HG02852 (cell line): Measurements from ENCODE around the gene CHD6.
"Not testable (repeated sequence)": the region's sequence is repeated elsewhere in the genome, so short reads cannot be mapped to it uniquely, and the experiment has no call there.

Experiments used
- ATAC-seq: cut with Tn5 transposase; IDR thresholded peaks from one replicate; pipeline ENCODE4 v1.9.1; 2021; ENCODE audit warnings: mild to moderate bottlenecking, moderate library complexity; ENCODE audit not compliant: unreplicated experiment

The CHD6 gene

GRCh38 chr20:41551011-41551705 is 67.0 kb downstream of the CHD6 start:
- no peak for ATAC-seq

GRCh38 chr20:41547221-41547620 is 71.0 kb downstream of the CHD6 start:
- ATAC-seq: no peak

DNA sequence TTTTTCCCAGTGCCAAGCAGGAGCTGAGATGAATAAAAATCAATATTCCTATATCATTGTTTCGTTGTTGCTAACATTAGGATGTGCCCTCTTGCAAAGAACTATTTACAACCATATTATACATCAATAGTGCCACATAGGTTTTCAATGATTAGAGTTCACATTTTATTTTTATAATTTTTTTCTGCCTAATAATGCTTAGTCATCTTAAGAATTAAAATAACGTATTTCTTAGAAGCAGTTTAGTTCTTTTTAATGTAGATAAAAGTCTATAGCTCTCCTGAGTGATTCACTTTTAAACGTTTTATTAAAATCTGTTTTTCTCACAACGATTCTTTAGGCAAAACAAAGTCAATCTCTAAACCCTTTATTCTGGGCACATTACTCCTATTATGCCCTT is 71.6 kb downstream of the CHD6 start:
- ATAC-seq: no peak

DNA sequence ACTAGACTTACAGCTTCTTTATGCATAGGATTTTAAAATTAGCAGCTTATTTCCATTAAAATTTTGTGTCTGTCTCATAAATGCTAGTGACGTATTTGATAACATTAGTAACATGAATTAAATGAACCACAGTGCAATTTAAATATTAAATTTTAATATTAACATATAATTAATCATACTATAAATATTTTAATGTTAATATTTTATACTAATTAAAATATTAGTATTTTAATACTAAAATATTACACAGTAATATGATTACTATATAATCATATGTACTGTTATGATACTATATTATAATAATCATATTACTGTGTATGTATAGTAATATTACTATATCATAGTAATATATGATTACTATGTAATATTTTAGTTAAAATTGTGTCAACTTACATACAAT is 73.7 kb downstream of the CHD6 start:
- no peak for ATAC-seq

- no peak for ATAC-seq
These were observed 77.3 kb downstream of the CHD6 start for GRCh38 chr20:41540918-41541317.

DNA sequence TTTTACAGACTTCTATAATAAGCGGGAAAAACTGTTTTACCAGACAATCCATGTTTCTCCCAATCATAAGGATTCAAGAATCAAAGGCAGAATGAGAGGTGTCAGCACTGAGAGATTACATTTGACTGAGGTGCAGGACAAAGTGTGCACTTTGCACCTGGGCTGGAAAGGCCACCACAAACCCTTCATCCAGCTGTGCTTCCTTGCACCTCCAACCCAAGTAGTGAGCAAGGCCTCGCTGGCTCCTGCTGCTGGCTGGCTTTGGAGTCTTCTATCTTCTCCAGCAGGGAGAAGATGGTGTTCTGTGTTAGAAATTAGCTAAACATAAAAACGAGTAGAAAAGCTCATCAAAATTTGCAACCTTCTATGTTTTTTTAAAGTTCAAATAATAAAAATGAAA is 77.7 kb downstream of the CHD6 start:
- ATAC-seq: no peak

GRCh38 chr20:41538810-41539596 is 79.2 kb downstream of the CHD6 start:
- no peak for ATAC-seq

GRCh38 chr20:41537865-41538264 is 80.3 kb downstream of the CHD6 start:
- no peak for ATAC-seq

DNA sequence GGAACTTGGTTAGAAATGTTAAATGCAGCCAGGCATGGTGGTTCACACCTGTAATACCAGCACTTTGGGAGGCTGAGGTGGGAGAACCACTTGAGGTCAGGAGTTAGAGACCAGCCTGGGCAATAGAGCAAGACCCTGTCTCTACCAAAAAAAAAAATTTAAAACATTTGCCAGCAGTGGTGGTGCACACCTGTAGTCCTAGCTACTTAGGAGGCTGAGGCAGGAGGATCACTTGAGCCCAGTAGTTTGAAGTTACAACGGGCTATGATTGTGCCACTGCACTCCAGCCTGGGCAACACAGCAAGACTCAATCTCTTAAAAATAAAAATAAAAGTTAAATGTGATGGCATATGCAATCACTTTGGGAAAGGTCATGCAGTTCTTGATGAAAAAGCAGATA is 82.6 kb downstream of the CHD6 start:
- not testable (repeated sequence) for ATAC-seq

DNA sequence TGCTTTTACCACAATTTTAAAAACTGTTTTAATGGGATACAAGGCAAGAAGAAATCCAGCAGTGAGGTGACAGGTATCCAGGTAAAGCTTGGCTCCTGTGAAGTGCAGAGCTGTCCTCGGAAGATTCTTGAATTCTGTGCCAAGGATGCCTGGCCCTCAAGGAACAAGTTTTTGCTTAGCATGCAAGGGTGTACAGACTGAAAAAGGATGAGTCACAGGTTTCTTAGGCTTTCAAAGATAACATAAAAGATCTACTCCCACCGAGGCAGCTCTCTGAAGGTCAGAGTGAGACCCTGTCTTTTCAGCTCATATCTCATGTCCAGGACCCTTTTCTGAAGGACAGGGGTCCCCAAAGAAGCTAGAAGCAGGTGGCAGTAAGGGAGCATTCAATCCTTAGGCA is 83.3 kb downstream of the CHD6 start:
- no peak for ATAC-seq

- no peak for ATAC-seq
These were observed 84.0 kb downstream of the CHD6 start for GRCh38 chr20:41534170-41534569.

- ATAC-seq: no peak
These were observed 84.5 kb downstream of the CHD6 start for GRCh38 chr20:41533537-41534136.

GRCh38 chr20:41532935-41533334 is 85.2 kb downstream of the CHD6 start:
- no peak for ATAC-seq

- ATAC-seq: no peak
These were observed 86.5 kb downstream of the CHD6 start for GRCh38 chr20:41531518-41532275.

GRCh38 chr20:41530923-41531322 is 87.3 kb downstream of the CHD6 start:
- ATAC-seq: no peak

- ATAC-seq: no peak
These were observed 91.8 kb downstream of the CHD6 start for GRCh38 chr20:41526327-41526726.

DNA sequence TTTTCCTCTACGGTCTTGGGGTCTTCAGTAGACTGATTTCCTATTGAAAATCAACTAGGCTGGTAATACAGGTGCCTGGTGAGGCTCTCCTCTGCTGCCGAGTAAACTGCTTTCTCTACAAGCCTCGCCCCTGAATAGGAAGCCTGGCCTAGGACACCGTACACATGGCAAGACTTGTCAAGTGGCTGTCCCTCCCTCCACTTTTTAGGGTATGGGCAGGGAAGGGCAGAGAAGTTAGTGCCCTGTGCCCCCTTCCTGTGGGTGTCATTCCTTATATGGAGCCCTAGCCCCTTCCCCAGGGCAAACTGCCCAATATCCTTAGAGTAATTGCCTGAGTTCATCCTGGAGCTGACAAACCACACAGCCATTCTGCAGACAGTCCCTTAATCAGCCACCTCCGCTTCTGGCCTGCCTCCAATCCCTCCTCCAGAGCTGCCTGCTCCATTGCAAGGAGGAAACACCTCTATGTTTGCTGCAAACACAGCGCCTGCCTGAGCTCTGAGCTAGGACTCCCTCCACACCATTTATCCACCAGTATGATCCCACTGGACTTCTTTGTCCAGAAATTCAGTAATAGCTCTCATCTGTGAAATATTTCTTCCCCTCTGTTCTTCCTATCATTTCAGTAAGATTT is 93.1 kb downstream of the CHD6 start:
- no peak for ATAC-seq

DNA sequence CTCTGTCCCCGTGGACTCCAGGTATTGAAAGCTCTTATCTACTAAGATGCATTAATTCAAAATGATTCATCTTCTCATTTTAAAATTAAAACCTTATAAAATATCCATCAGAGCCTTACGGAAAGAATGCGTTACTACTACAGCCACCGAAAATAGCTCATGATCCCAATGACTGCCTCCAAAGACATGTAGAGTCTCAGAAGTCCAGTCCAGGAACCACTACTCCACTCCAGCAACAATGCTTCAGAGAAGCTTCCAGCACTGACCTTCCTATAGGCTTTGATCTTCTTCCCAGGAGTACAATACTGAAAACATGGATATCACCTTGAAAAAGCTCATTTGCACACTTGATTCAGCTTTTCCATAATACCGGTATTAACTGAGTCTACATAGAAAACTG is 94.3 kb downstream of the CHD6 start:
- no peak for ATAC-seq

DNA sequence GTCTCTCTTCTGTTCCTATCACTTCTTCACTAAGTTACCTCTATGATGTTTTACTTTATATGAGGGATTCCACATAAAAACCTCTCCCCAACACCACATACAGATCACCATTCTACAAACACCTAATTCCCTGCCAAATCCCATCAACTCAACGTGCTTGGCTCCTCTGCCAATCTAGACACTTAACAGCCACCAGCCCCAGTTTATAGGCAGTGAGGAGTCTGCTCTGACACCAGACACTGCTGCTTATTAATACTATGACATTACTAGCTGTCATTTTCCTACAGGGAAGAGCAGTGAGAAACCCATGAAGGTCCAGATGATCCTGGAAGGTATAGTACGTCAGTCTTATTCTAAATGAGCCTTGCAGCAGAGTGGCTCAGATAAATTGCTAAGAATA is 104.3 kb downstream of the CHD6 start:
- ATAC-seq: no peak

DNA sequence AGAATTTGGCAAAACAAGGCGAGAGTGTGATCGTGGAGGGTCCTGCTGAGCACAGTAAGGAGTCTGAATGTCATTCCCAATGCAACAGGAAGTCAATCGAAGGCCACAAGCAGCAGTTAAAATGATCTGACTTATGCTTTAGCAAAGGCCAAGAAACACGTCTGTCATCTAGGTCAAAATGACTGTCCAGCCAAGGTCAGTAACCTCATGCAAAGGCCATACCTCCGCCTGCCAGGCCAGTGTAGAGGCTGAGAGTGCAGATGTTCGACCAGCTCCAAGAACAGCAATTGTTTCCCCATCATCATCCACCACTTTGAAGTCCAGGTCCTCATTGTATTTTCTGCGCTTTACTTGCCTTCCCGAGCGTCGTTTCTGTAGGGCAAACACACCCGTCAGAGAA is 105.6 kb downstream of the CHD6 start:
- no peak for ATAC-seq
